Measurements from ENCODE around the gene RFWD3. TPM values are rescaled to one million over a fixed set of nuclear protein-coding genes. Genes with fewer than 3 reads are reported as not detected.

RFWD3 gene
- total RNA-seq, 1 experiment from 2014 or later, result 53.7 TPM

DNA sequence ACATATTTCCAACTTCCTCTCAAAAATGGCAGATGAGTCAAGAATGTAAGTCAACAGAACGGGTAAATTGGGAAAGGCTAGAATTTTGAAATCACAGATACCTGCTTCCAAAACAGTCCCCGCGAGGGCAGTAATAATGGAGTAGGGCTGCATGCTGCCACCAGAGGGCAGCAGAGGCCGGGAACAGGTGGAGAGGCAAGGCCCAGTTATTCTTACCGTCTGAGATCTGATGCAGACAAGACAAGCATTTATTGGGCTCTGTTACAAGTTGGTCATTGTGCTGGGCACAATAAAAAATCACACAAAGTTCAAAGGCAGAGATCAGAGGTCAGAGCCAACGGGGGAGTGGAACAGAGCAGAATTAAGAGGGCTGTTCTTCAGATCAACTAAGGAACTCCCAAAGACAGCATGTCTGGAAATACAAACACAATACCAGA is 42.8 kb upstream of the RFWD3 start:
- intact Hi-C loops (cut with micrococcal nuclease; ENCODE audit: unreplicated experiment), result loop anchor here (1.0 kb wide), 2 partner anchors 104 to 153 kb away; no protein-coding TSS in a partner anchor
- no TSS peak for BruUV-seq (replicated peaks)
- no peaks in the 10 kb centered on the region for H3K9me3 ChIP-seq (ENCODE audit: control insufficient read depth, insufficient read depth, low read depth, low read length)
- ChIA-PET CTCF (no interaction called here), POLR2A (no interaction called here)
- peak; percentile 61 for DNase-seq (ENCODE audit: low read depth, low spot score)
- no peak overlapping the region for H3K4me3 ChIP-seq (ENCODE audit: low read depth in 2 of 2, low read length in 2 of 2)
- in situ Hi-C loops (cut with HindIII; ENCODE audit: low pct_unique_long_range_greater_than_20kb, low sequenced_read_pairs), result no loop called here
- H3K27me3 ChIP-seq (ENCODE audit: control insufficient read depth, insufficient read depth, low read length), result no peaks in the 10 kb centered on the region
- H3K36me3 ChIP-seq (ENCODE audit: control insufficient read depth, insufficient read depth, low read length), result no peaks in the 10 kb centered on the region
- H3K27ac ChIP-seq (ENCODE audit: low read length), result no peak overlapping the region
- H3K4me1 ChIP-seq (ENCODE audit: control insufficient read depth, insufficient read depth, low read length), result no peaks in the 10 kb centered on the region
- TF ChIP-seq, protein P1, sequence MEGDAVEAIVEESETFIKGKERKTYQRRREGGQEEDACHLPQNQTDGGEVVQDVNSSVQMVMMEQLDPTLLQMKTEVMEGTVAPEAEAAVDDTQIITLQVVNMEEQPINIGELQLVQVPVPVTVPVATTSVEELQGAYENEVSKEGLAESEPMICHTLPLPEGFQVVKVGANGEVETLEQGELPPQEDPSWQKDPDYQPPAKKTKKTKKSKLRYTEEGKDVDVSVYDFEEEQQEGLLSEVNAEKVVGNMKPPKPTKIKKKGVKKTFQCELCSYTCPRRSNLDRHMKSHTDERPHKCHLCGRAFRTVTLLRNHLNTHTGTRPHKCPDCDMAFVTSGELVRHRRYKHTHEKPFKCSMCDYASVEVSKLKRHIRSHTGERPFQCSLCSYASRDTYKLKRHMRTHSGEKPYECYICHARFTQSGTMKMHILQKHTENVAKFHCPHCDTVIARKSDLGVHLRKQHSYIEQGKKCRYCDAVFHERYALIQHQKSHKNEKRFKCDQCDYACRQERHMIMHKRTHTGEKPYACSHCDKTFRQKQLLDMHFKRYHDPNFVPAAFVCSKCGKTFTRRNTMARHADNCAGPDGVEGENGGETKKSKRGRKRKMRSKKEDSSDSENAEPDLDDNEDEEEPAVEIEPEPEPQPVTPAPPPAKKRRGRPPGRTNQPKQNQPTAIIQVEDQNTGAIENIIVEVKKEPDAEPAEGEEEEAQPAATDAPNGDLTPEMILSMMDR (IDR thresholded peaks at IDR 0.05), result peak; percentile 92
- TF ChIP-seq REST (IDR thresholded peaks at IDR 0.05; ENCODE audit: insufficient read depth in 1 of 2, low read depth in 2 of 2, low read length in 1 of 2), result no peak
- no peak for TF ChIP-seq POLR2AphosphoS5 (IDR thresholded peaks at IDR 0.05; ENCODE audit: low read depth, low read length)
- ATAC-seq, result peak; percentile 96

- Histone ChIP-seq H3K9me3 (ENCODE audit: control insufficient read depth, insufficient read depth, low read depth, low read length) (no peaks in the 10 kb centered on the region), H3K4me1 (ENCODE audit: control insufficient read depth, insufficient read depth, low read length) (no peaks in the 10 kb centered on the region; the same call in 1 of the 2 replicates), H3K4me3 (ENCODE audit: low read depth in 2 of 2, low read length in 2 of 2) (peak within 1 kb of the TSS; percentile 63 to 64), H3K27me3 (ENCODE audit: control insufficient read depth, insufficient read depth, low read length) (no peaks in the 10 kb centered on the region), H3K36me3 (ENCODE audit: control insufficient read depth, insufficient read depth, low read length) (no peaks in the 10 kb centered on the region), H3K27ac (ENCODE audit: low read length) (peak within 1 kb of the TSS; percentile 77)
- peak; percentile 78 for ATAC-seq
- intact Hi-C loops (cut with micrococcal nuclease; ENCODE audit: unreplicated experiment) (no loop called here), in situ Hi-C loops (cut with HindIII; ENCODE audit: low pct_unique_long_range_greater_than_20kb, low sequenced_read_pairs) (no loop called here)
- no peak for DNase-seq (ENCODE audit: low read depth, low spot score)
- CTCF ChIA-PET, result interaction anchor here (0.6 kb wide), 1 partner anchor 21 kb away, joined by 3 read pairs; no protein-coding TSS in a partner anchor
- POLR2A ChIA-PET, result interaction anchor here (2.1 kb wide), 1 partner anchor 33 kb away, joined by 6 read pairs; no protein-coding TSS in a partner anchor
- no TSS peak for BruUV-seq (replicated peaks)
- TF ChIP-seq SIN3A (IDR thresholded peaks at IDR 0.05; ENCODE audit: borderline replicate concordance, insufficient read depth, low read depth, low read length), result no peak
- TF ChIP-seq, protein P1 (IDR thresholded peaks at IDR 0.05), result no peak
- no peak for TF ChIP-seq POLR2AphosphoS5 (IDR thresholded peaks at IDR 0.05; ENCODE audit: low read depth, low read length)
- no peak for TF ChIP-seq REST (IDR thresholded peaks at IDR 0.05; ENCODE audit: insufficient read depth in 1 of 2, low read depth in 2 of 2, low read length in 1 of 2)
- no peak for TF ChIP-seq TCF7L2 (IDR thresholded peaks at IDR 0.05; ENCODE audit: low read depth, low read length)
Measured at GRCh38 chr16:74700438-74701225, 34.0 kb upstream of the RFWD3 start, which contains the start of gene MLKL. Gene MLKL (minus strand): TSS chr16:74700862. CDS start chr16:74695757, 5,105 bp downstream.

All from Panc1 (cell line).